HepG2 (cell line): ENCODE data around the gene THAP3.

Source experiments
- GABPA ChIP-seq, 2 experiments: IDR thresholded peaks; 2 replicates each; pipeline ENCODE4 v1.6.1; 2011 to 2016; ENCODE audit warnings: low read depth in 2 of 2, low read length in 1 of 2, missing biosample characterization in 1 of 2, missing genetic modification characterization in 1 of 2
- GTF2F1 ChIP-seq: fragments of 150-350 bp; IDR thresholded peaks from 2 replicates; pipeline ENCODE4 v1.6.1; 2014; ENCODE audit warnings: low read length
- POLR2A ChIP-seq, 2 experiments: IDR thresholded peaks; 2 replicates each; pipeline ENCODE4 v1.6.1; 2011; ENCODE audit warnings: low read depth in 2 of 2, low read length in 2 of 2, mild to moderate bottlenecking in 1 of 2, moderate library complexity in 1 of 2; ENCODE audit not compliant: insufficient read depth in 1 of 2

DNA sequence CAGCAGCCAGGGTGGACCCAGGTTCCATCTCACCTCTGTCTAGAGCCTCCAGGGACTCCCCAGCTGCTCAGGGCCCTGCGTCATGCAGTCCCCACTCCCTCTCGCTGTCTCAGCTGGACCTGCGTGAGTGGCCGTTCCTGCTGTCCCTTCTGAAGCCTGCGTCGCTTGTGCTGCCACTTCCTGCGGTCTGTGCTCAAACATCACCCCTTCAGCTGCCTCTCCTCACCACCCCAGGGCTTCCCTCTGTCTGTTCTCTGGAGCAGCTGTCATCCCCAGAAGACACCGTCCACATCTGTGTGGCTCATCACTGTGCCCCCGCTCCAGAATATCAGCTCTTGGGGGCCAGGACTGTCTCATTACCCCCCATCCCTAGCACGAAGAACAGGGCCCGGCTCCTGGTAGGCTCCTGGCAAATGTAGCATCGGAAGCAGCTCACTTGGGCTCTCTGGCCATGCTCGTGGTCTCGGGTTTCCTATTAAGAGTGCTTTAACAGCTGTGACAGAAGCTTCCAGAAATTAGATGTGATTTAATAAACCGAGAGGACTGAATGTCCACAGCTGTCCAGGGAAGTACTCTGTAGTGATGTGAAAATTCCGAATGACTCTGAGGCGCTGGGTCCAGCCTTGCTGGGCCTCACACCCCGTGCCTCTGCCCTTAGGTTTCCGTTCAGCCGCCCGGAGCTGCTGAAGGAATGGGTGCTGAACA is 3.3 kb downstream of the THAP3 start:
- no peak for TF ChIP-seq GABPA (IDR thresholded peaks at IDR 0.05; ENCODE audit: low read depth, low read length)
- TF ChIP-seq GABPA (CRISPR knock-in tag; IDR thresholded peaks at IDR 0.05; ENCODE audit: low read depth) = no peak
- TF ChIP-seq POLR2A (IDR thresholded peaks at IDR 0.05; ENCODE audit: insufficient read depth in 1 of 2, low read depth in 2 of 2, low read length in 2 of 2) = no peak
- TF ChIP-seq GTF2F1 = no peak
